Liver (tissue), 9 donors: ENCODE results near the gene TMEM178B. TPM values are rescaled to one million over a fixed set of nuclear protein-coding genes. Genes with fewer than 3 reads are reported as not detected.

ENCODE experiments used
- DNase-seq: peaks from one replicate; pipeline ENCODE4 v3.0.0-alpha.2; 2017; ENCODE audit warnings: low spot score
- H3K27ac ChIP-seq, 2 donors: one replicate each; pipeline ENCODE4 v1.7.0; 2013; ENCODE audit warnings: inconsistent platforms in 2 of 2, low read length in 2 of 2, control low read depth in 1 of 2, low read depth in 1 of 2, mild to moderate bottlenecking in 1 of 2
- H3K27me3 ChIP-seq, 4 donors: one replicate each; pipeline versions ENCODE4 v1.6.1 to v1.7.0; 2013; ENCODE audit warnings: low read length in 3 of 4, inconsistent platforms in 1 of 4, mild to moderate bottlenecking in 1 of 4, moderate library complexity in 1 of 4; ENCODE audit not compliant: control insufficient read depth in 4 of 4, insufficient read depth in 4 of 4
- H3K36me3 ChIP-seq, 4 donors: one replicate each; pipeline versions ENCODE4 v1.6.1 to v1.7.0; 2013; ENCODE audit warnings: low read length in 3 of 4, mild to moderate bottlenecking in 3 of 4, low read depth in 1 of 4, moderate library complexity in 1 of 4; ENCODE audit not compliant: control insufficient read depth in 4 of 4, insufficient read depth in 3 of 4
- H3K4me1 ChIP-seq, 4 donors: one replicate each; pipeline versions ENCODE4 v1.6.1 to v1.7.0; 2013; ENCODE audit warnings: low read length in 3 of 4, mild to moderate bottlenecking in 3 of 4, moderate library complexity in 1 of 4; ENCODE audit not compliant: control insufficient read depth in 4 of 4, insufficient read depth in 4 of 4
- H3K4me3 ChIP-seq, 3 donors: one replicate each; pipeline versions ENCODE4 v1.6.1 to v1.7.0; 2013; ENCODE audit warnings: low read length in 3 of 3, control low read depth in 1 of 3, low read depth in 1 of 3, mild to moderate bottlenecking in 1 of 3
- H3K9ac ChIP-seq, 2 donors: one replicate each; pipeline ENCODE4 v1.7.0; 2013; ENCODE audit warnings: low read length in 2 of 2, mild to moderate bottlenecking in 2 of 2, moderate library complexity in 2 of 2, control low read depth in 1 of 2, low read depth in 1 of 2
- H3K9me3 ChIP-seq, 4 donors: one replicate each; pipeline versions ENCODE4 v1.6.1 to v1.7.0; 2013; ENCODE audit warnings: low read length in 3 of 4; ENCODE audit not compliant: control insufficient read depth in 4 of 4
- ATF3 ChIP-seq: IDR thresholded peaks from 2 replicates; pipeline ENCODE4 v1.6.1; 2016; ENCODE audit warnings: antibody characterized with exemption
- EGR1 ChIP-seq, 2 donors: IDR thresholded peaks; 2 replicates each; pipeline ENCODE4 v1.6.1; 2016 to 2018; ENCODE audit warnings: antibody characterized with exemption in 2 of 2, low read depth in 2 of 2
- FOXA1 ChIP-seq: IDR thresholded peaks from 2 replicates; pipeline ENCODE4 v1.6.1; 2016; ENCODE audit warnings: antibody characterized with exemption
- FOXA2 ChIP-seq: IDR thresholded peaks from 2 replicates; pipeline ENCODE4 v1.6.1; 2016; ENCODE audit warnings: antibody characterized with exemption
- GABPA ChIP-seq, 2 donors: IDR thresholded peaks in 1 of 2; conservative IDR thresholded peaks in 1 of 2; 2 replicates each; pipeline ENCODE4 v1.6.1; 2016; ENCODE audit warnings: antibody characterized with exemption in 2 of 2, mild to moderate bottlenecking in 1 of 2, moderate library complexity in 1 of 2
- HNF4A ChIP-seq, 2 donors: conservative IDR thresholded peaks; 2 replicates each; pipeline ENCODE4 v1.6.1; 2016; ENCODE audit warnings: antibody characterized with exemption in 2 of 2, mild to moderate bottlenecking in 2 of 2
- HNF4G ChIP-seq: IDR thresholded peaks from 2 replicates; pipeline ENCODE4 v1.6.1; 2016; ENCODE audit warnings: antibody characterized with exemption
- JUND ChIP-seq, 2 donors: IDR thresholded peaks; 2 replicates each; pipeline ENCODE4 v1.6.1; 2016; ENCODE audit warnings: antibody characterized with exemption in 2 of 2
- MAX ChIP-seq: IDR thresholded peaks from 2 replicates; pipeline ENCODE4 v1.6.1; 2016; ENCODE audit warnings: antibody characterized with exemption
- NR2F2 ChIP-seq: IDR thresholded peaks from 2 replicates; pipeline ENCODE4 v1.6.1; 2016; ENCODE audit warnings: antibody characterized with exemption
- RAD21 ChIP-seq, 2 donors: IDR thresholded peaks; 2 replicates each; pipeline ENCODE4 v1.6.1; 2016; ENCODE audit warnings: antibody characterized with exemption in 2 of 2, mild to moderate bottlenecking in 2 of 2
- REST ChIP-seq: IDR thresholded peaks from 2 replicates; pipeline ENCODE4 v1.6.1; 2016; ENCODE audit warnings: antibody characterized with exemption, mild to moderate bottlenecking
- RXRA ChIP-seq, 2 donors: IDR thresholded peaks; 2 replicates each; pipeline ENCODE4 v1.6.1; 2017 to 2018; ENCODE audit warnings: antibody characterized with exemption in 2 of 2, mild to moderate bottlenecking in 1 of 2
- SP1 ChIP-seq: IDR thresholded peaks from 2 replicates; pipeline ENCODE4 v1.6.1; 2018; ENCODE audit warnings: antibody characterized with exemption, mild to moderate bottlenecking
- TAF1 ChIP-seq: conservative IDR thresholded peaks from 2 replicates; pipeline ENCODE4 v1.6.1; 2016; ENCODE audit warnings: antibody characterized with exemption, mild to moderate bottlenecking
- YY1 ChIP-seq: IDR thresholded peaks from 2 replicates; pipeline ENCODE4 v1.6.1; 2016; ENCODE audit warnings: antibody characterized with exemption, mild to moderate bottlenecking
- WGBS: extraction: QIAGEN DNeasy Blood & Tissue Kit; methylation state at CpG from one replicate; pipeline ENCODE4 v1.1.7; 2013; 5-methylcytosine and 5-hydroxymethylcytosine counted together
- polyA plus RNA-seq, 2 donors: library from polyadenylated mRNA; stranded (reverse) in 1 of 2; unstranded in 1 of 2; fragments of 200-250 nt in 1 of 2; fragments of >200 nt in 1 of 2; fragmentation: Nextera tagmentation in 1 of 2; extraction: Ambion mirVana in 1 of 2; gene quantifications; one replicate each; pipeline versions ENCODE4 v1.2.1 to v1.2.3, GENCODE V29; 2013 to 2015
- total RNA-seq, 2 donors: library from RNA; depleted of rRNA; stranded (reverse); fragments of >200 nt; gene quantifications; one replicate each; pipeline ENCODE4 v1.2.3, GENCODE V29; 2014
- TF ChIP-seq, protein P1 (sequence below): IDR thresholded peaks from 2 replicates; pipeline ENCODE4 v1.6.1; 2016; ENCODE audit warnings: antibody characterized with exemption
- TF ChIP-seq, protein P2 (sequence below): fragments of 150-350 bp; IDR thresholded peaks from 2 replicates; pipeline ENCODE4 v1.5.1; 2017; ENCODE audit warnings: improper control_type of control experiment, low read depth, low read length; ENCODE audit not compliant: missing input control
- donor health status: healthy.
- donor health status: healthy.
- donor health status: healthy.
- donor health status: healthy.
- donor health status: healthy.

Gene TMEM178B
- total and polyA plus RNA-seq, 4 donors, result under 0.01 to 0.02 (median under 0.01) TPM; not detected in 1

- Histone ChIP-seq H3K27me3 (peaks cover 0 to 11% (median 0%) of the 10 kb centered on the region in 4 donors), H3K4me1 (no peaks in the 10 kb centered on the region), H3K27ac (no peak overlapping the region), H3K36me3 (no peaks in the 10 kb centered on the region), H3K9me3 (no peaks in the 10 kb centered on the region), H3K9ac (no peak overlapping the region), H3K4me3 (no peak overlapping the region)
- no peak for DNase-seq
- 83% methylated on average over 2 of the region's 2 CpGs for WGBS
- TF ChIP-seq RAD21 (IDR thresholded peaks at IDR 0.05), result no peak
- TF ChIP-seq TAF1, result no peak
- TF ChIP-seq SP1, result no peak
- TF ChIP-seq GABPA (IDR thresholded peaks at IDR 0.05 in 1 of 2, conservative IDR thresholded peaks at IDR 0.05 in 1 of 2), result no peak
- TF ChIP-seq FOXA2, result no peak
- TF ChIP-seq RXRA (IDR thresholded peaks at IDR 0.05), result no peak
- no peak for TF ChIP-seq REST
- TF ChIP-seq ATF3, result no peak
- TF ChIP-seq MAX, result no peak
- no peak for TF ChIP-seq YY1
- no peak for TF ChIP-seq HNF4A (conservative IDR thresholded peaks at IDR 0.05)
- TF ChIP-seq EGR1 (IDR thresholded peaks at IDR 0.05; ENCODE audit: low read depth in 2 of 2), result no peak
- no peak for TF ChIP-seq HNF4G
- no peak for TF ChIP-seq FOXA1
- no peak for TF ChIP-seq JUND (IDR thresholded peaks at IDR 0.05)
- TF ChIP-seq, protein P1, sequence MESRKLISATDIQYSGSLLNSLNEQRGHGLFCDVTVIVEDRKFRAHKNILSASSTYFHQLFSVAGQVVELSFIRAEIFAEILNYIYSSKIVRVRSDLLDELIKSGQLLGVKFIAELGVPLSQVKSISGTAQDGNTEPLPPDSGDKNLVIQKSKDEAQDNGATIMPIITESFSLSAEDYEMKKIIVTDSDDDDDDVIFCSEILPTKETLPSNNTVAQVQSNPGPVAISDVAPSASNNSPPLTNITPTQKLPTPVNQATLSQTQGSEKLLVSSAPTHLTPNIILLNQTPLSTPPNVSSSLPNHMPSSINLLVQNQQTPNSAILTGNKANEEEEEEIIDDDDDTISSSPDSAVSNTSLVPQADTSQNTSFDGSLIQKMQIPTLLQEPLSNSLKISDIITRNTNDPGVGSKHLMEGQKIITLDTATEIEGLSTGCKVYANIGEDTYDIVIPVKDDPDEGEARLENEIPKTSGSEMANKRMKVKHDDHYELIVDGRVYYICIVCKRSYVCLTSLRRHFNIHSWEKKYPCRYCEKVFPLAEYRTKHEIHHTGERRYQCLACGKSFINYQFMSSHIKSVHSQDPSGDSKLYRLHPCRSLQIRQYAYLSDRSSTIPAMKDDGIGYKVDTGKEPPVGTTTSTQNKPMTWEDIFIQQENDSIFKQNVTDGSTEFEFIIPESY, result no peak
- TF ChIP-seq, protein P2, sequence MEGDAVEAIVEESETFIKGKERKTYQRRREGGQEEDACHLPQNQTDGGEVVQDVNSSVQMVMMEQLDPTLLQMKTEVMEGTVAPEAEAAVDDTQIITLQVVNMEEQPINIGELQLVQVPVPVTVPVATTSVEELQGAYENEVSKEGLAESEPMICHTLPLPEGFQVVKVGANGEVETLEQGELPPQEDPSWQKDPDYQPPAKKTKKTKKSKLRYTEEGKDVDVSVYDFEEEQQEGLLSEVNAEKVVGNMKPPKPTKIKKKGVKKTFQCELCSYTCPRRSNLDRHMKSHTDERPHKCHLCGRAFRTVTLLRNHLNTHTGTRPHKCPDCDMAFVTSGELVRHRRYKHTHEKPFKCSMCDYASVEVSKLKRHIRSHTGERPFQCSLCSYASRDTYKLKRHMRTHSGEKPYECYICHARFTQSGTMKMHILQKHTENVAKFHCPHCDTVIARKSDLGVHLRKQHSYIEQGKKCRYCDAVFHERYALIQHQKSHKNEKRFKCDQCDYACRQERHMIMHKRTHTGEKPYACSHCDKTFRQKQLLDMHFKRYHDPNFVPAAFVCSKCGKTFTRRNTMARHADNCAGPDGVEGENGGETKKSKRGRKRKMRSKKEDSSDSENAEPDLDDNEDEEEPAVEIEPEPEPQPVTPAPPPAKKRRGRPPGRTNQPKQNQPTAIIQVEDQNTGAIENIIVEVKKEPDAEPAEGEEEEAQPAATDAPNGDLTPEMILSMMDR, result no peak
- TF ChIP-seq NR2F2, result no peak
These were observed 48.9 kb downstream of the TMEM178B start for GRCh38 chr7:141122736-141123135.
